GM18507 (cell line): ENCODE measurements around the gene CDC42BPA.
"Not testable (repeated sequence)": the region's sequence is repeated elsewhere in the genome, so short reads cannot be mapped to it uniquely, and the experiment has no call there.

ENCODE experiments used
- DNase-seq: peaks from one replicate; pipeline ENCODE4 v3.0.0; 2011; ENCODE audit warnings: low read depth; ENCODE audit not compliant: insufficient read length; ENCODE audit errors: extremely low spot score
- FAIRE-seq: peaks from 2 replicates; lab custom pipeline; 2011; peaks lifted over from hg19 to GRCh38; lab: Jason Lieb, UNC

CDC42BPA gene

GRCh38 chr1:227336136-227336535, 17.8 kb upstream of the CDC42BPA start:
- FAIRE-seq, DNase-seq: not testable (repeated sequence)

GRCh38 chr1:227335242-227336020, 17.1 kb upstream of the CDC42BPA start:
- DNase-seq = no peak
- no peak for FAIRE-seq

GRCh38 chr1:227333423-227333822, 15.1 kb upstream of the CDC42BPA start:
- FAIRE-seq (no peak), DNase-seq (no peak)

- no peak for DNase-seq
- no peak for FAIRE-seq
These were observed 12.2 kb upstream of the CDC42BPA start for GRCh38 chr1:227330279-227331076.

- FAIRE-seq = no peak
- no peak for DNase-seq
These were observed 10.2 kb upstream of the CDC42BPA start for GRCh38 chr1:227328405-227329019.

DNA sequence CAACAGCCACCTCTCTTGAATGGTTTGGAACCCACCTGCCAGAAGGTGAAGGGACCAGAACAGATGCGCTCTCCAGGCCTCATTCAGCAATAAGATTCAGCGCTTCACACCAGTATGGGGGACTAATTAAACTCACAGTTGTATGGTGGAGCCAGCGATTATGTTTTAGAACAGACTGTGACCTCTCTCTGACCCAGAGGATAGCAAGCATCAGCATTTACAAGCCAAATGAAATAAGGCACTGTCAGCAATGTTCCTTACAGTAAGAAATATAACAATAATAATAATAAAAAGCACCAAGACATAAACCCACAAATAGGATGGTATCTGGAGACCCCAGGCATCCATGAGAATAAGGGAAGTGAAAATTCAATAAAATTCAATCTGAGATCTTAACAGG, 6.9 kb upstream of the CDC42BPA start:
- FAIRE-seq (no peak), DNase-seq (no peak)

DNA sequence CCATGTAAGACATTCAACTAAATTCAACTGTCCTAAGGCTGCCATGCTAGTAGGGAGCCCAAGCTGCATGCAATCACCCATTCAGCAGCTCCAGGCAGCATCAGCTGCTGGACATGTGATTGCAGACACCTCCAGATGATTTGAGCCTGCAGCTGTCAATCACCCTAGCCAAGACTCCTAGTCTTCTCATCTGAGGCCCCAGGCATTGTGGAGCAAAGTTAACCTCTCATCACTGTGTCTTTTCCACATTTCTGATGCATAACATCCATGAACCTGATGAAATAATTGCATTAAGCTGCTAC, 5.6 kb upstream of the CDC42BPA start:
- FAIRE-seq = no peak
- no peak for DNase-seq

DNA sequence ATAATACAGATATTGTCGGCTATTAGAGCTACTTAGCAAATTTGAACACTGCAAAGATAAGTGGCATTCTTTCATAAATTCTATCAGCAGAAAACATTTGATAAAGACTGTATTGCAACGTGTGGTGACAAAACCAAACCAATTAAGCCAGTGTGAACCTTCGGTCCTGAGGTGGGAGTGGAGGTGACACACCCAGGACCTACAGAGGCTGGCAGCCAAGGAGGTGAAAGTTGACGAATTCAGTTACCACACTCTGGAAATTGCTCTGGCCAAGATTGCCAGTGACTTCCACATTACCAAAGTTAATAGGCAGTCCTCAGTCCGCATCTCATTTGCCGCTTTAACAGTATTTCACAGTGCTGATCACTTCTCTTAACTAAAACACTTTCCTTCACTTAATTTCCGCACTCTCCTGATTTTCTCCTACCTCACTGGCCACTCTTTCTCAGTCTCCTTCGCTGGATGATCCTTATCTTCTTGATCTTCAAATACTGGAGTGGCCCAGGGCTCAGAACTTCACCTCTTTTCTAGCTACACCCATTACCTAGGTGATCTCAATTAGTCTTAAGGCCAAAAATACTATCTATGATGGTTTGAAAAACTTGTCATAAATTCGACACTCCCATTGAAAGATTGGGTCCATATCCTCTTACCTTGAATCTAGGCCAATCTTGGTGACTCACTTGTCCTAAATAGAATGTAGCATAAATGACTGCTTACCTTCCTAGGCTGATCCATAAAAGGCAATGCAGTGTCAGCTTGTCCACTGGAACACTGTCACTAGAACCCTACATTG, 5.1 kb upstream of the CDC42BPA start:
- no peak for DNase-seq
- no peak for FAIRE-seq

GRCh38 chr1:227322376-227322775, 4.1 kb upstream of the CDC42BPA start:
- DNase-seq = no peak
- no peak for FAIRE-seq

- peak; percentile 79 for FAIRE-seq
- DNase-seq = no peak
These were observed 2.7 kb upstream of the CDC42BPA start for GRCh38 chr1:227321035-227321434.

GRCh38 chr1:227320476-227320875, 2.2 kb upstream of the CDC42BPA start:
- DNase-seq (no peak), FAIRE-seq (no peak)

- no peak for FAIRE-seq
- DNase-seq = no peak
These were observed 738 bp upstream of the CDC42BPA start for GRCh38 chr1:227318853-227319607.

- no peak for FAIRE-seq
- no peak for DNase-seq
These were observed 723 bp downstream of the CDC42BPA start for GRCh38 chr1:227317523-227318015.

- FAIRE-seq (no peak), DNase-seq (no peak)
These were observed 1.3 kb downstream of the CDC42BPA start for GRCh38 chr1:227317011-227317451.

- DNase-seq (no peak), FAIRE-seq (no peak)
These were observed 1.8 kb downstream of the CDC42BPA start for GRCh38 chr1:227316456-227316855.

DNA sequence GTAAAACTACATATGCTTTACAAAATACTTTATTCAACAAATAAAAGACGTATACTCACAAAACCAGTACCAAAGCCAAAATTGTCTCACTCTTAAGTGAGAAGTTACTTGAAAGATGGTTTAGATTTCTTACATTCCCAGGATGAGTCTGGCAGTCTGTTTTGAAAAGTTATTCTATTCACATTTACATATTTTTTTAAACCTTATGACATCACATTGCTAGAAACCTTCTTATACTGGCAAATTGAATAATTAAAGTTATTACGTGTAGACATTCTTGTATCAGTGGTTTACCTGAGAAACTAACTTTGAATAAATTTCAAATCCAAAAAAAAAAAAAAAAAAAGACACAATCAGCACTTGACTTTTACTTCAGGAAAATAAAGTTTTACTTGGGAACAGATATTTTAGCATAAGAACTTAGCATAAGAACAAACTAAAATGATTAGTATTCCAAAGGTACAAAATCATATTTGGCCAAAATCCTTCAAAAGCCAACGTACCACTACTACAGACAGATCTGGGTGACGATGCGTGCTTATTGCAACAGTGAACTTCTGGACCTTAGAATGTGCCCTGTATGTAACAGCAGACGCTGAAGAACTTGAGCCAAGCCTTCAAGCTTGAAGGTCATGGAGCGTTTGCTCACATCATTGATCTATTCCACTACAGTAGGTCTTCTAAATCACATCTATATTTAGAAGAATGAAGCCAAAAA, 2.5 kb downstream of the CDC42BPA start:
- FAIRE-seq (peak; percentile 56), DNase-seq (no peak)

DNA sequence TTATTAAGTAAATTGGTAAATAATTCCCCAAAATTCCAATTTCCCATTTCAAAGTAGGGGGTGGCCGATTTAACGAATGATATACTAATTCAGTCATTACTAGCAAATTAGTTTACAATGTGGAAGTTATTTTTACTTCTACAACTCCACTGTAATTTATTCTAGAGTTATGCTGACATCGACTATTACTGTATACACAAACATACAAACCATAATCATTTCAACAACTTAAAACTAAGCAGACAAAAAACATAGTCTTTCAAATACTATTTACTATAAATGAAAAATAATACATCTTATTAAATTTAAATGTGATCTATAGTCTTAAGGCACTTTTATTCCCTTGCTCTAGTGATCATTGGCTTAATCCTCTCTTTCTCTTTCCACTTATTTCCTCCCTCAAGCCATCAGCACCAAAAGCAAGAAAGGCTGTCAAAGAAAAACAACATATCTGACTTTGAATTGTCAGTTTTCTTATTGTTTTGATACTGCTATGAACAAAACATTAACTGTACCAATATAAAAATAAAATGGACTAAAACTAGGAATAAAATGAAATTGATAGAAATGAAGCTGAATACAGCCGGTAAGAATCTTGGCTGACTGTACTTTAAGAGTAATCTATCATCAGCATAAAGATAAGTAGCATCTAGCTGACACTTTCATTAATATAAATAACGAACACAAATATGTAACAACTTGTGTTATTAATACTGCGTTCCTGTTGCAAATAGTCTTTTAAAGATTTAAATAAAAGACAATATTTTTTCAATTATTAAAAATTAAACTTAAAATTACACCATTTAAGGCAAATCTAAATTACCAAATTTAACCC, 4.1 kb downstream of the CDC42BPA start:
- FAIRE-seq (peak; percentile 24), DNase-seq (no peak)
